ENCODE results near the gene MGAT5B. TPM values are rescaled to one million over a fixed set of nuclear protein-coding genes. Genes with fewer than 3 reads are reported as not detected.
A peak's percentile ranks its signal among the peaks of the same experiment; 100 is the strongest.

Gene MGAT5B
- total and polyA plus RNA-seq, 2 of the 13 experiments (the other 11 are each of a cell fraction or from before 2014, with no cell fraction given): 0.07 to 0.13 TPM

- TF ChIP-seq, protein P1, sequence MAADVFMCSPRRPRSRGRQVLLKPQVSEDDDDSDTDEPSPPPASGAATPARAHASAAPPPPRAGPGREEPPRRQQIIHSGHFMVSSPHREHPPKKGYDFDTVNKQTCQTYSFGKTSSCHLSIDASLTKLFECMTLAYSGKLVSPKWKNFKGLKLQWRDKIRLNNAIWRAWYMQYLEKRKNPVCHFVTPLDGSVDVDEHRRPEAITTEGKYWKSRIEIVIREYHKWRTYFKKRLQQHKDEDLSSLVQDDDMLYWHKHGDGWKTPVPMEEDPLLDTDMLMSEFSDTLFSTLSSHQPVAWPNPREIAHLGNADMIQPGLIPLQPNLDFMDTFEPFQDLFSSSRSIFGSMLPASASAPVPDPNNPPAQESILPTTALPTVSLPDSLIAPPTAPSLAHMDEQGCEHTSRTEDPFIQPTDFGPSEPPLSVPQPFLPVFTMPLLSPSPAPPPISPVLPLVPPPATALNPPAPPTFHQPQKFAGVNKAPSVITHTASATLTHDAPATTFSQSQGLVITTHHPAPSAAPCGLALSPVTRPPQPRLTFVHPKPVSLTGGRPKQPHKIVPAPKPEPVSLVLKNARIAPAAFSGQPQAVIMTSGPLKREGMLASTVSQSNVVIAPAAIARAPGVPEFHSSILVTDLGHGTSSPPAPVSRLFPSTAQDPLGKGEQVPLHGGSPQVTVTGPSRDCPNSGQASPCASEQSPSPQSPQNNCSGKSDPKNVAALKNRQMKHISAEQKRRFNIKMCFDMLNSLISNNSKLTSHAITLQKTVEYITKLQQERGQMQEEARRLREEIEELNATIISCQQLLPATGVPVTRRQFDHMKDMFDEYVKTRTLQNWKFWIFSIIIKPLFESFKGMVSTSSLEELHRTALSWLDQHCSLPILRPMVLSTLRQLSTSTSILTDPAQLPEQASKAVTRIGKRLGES (CRISPR knock-in tag; IDR thresholded peaks at IDR 0.05; ENCODE audit: borderline replicate concordance): no peak
- TF ChIP-seq PAWR (CRISPR knock-in tag; IDR thresholded peaks at IDR 0.05; ENCODE audit: borderline replicate concordance) (no peak), ZFP90 (CRISPR knock-in tag; IDR thresholded peaks at IDR 0.05; ENCODE audit: borderline replicate concordance) (no peak), NFKB2 (CRISPR knock-in tag; IDR thresholded peaks at IDR 0.05; ENCODE audit: borderline replicate concordance) (no peak), ZNF232 (CRISPR knock-in tag; IDR thresholded peaks at IDR 0.05; ENCODE audit: borderline replicate concordance) (no peak), THAP8 (CRISPR knock-in tag; IDR thresholded peaks at IDR 0.05; ENCODE audit: borderline replicate concordance) (no peak), ZNF317 (CRISPR knock-in tag; IDR thresholded peaks at IDR 0.05) (no peak), NKX3-1 (CRISPR knock-in tag; IDR thresholded peaks at IDR 0.05) (no peak), ZNF850 (CRISPR knock-in tag; conservative IDR thresholded peaks at IDR 0.05) (no peak), KAT8 (CRISPR knock-in tag; IDR thresholded peaks at IDR 0.05) (no peak), ZFYVE20 (CRISPR knock-in tag; IDR thresholded peaks at IDR 0.05; ENCODE audit: borderline replicate concordance, low read depth) (no peak), ZNF816 (CRISPR knock-in tag; IDR thresholded peaks at IDR 0.05; ENCODE audit: borderline replicate concordance) (no peak), SYNCRIP (IDR thresholded peaks at IDR 0.05; ENCODE audit: insufficient read depth, low read depth, low read length) (no peak), SOX6 (IDR thresholded peaks at IDR 0.05) (no peak), SOX6 (CRISPR knock-in tag; IDR thresholded peaks at IDR 0.05) (peak; percentile 42; the same call in 1 of the 2 replicates), BORCS8-MEF2B (CRISPR knock-in tag; IDR thresholded peaks at IDR 0.05) (no peak), POLR2AphosphoS5 (IDR thresholded peaks at IDR 0.05; ENCODE audit: low read depth, low read length) (no peak), ZNF720 (CRISPR knock-in tag; IDR thresholded peaks at IDR 0.05) (no peak), MIXL1 (CRISPR knock-in tag; IDR thresholded peaks at IDR 0.05) (no peak), USF2 (IDR thresholded peaks at IDR 0.05; ENCODE audit: low read depth, low read length) (no peak), USF2 (CRISPR knock-in tag; IDR thresholded peaks at IDR 0.05; ENCODE audit: borderline replicate concordance) (no peak), ZNF678 (CRISPR knock-in tag; IDR thresholded peaks at IDR 0.05) (no peak), KLF12 (CRISPR knock-in tag; IDR thresholded peaks at IDR 0.05; ENCODE audit: borderline replicate concordance) (no peak), ZNF275 (CRISPR knock-in tag; IDR thresholded peaks at IDR 0.05; ENCODE audit: borderline replicate concordance) (no peak), MIER2 (CRISPR knock-in tag; IDR thresholded peaks at IDR 0.05) (peak; percentile 49; the same call in 1 of the 2 replicates), ZNF629 (CRISPR knock-in tag; conservative IDR thresholded peaks at IDR 0.05) (no peak), PLRG1 (conservative IDR thresholded peaks at IDR 0.05) (no peak)
These were observed 130.6 kb downstream of the MGAT5B start (continued) for GRCh38 chr17:76998839-76999238.

Data from HepG2 (cell line).